ENCODE measurements around the gene NEK7.

The NEK7 gene

DNA sequence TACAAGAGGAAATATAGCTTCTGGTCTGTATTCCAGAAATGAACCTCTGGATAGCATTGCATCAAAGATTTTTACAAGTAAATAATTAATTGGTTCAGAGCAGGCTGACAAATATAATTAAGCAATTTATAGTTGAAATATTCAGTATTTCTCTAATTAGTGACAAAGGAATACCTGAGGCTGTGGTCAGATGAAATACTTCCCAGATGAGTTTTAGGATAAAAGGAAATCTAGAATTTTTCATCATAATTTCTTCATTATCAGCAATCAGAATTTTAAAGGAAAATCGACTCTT lies 112.8 kb downstream of the NEK7 start:
- no peak overlapping the region for H2AFZ ChIP-seq (ENCODE audit: low read length)
- no peaks in the 10 kb centered on the region for H3K9me2 ChIP-seq (ENCODE audit: low read depth, low read length)
- TF ChIP-seq EZH2 (IDR thresholded peaks at IDR 0.05; ENCODE audit: borderline replicate concordance, low read length) (no peak), CTCF (IDR thresholded peaks at IDR 0.05; ENCODE audit: low read length) (no peak)
- no peak overlapping the region for H3K4me3 ChIP-seq (ENCODE audit: low read depth, low read length, poor library complexity, severe bottlenecking)
- H3K4me1 ChIP-seq (ENCODE audit: insufficient read depth, low read length, severe bottlenecking), result no peaks in the 10 kb centered on the region
- H3K79me2 ChIP-seq (ENCODE audit: insufficient read depth, low read length), result no peaks in the 10 kb centered on the region
- H3K27me3 ChIP-seq (ENCODE audit: insufficient read depth, low read length), result no peaks in the 10 kb centered on the region
- H3K4me2 ChIP-seq (ENCODE audit: low read length), result no peak overlapping the region
- H3K9me3 ChIP-seq (ENCODE audit: low read length), result no peaks in the 10 kb centered on the region
- H3K36me3 ChIP-seq (ENCODE audit: insufficient read depth, low read length), result no peaks in the 10 kb centered on the region
- no peak overlapping the region for H3K27ac ChIP-seq (ENCODE audit: low read depth, low read length, poor library complexity, severe bottlenecking)
- no peak overlapping the region for H3K9ac ChIP-seq (ENCODE audit: low read length)
- no peaks in the 10 kb centered on the region for H4K20me1 ChIP-seq (ENCODE audit: insufficient read depth, low read length)
- H3F3A ChIP-seq (ENCODE audit: insufficient read depth, low read length), result no peaks in the 10 kb centered on the region; the same call in 1 of the 2 replicates

- no peaks in the 10 kb centered on the region for H3K4me1 ChIP-seq (ENCODE audit: insufficient read depth, low read length, severe bottlenecking)
- H3K27ac ChIP-seq (ENCODE audit: low read depth, low read length, poor library complexity, severe bottlenecking), result no peak overlapping the region
- no peaks in the 10 kb centered on the region for H3K27me3 ChIP-seq (ENCODE audit: insufficient read depth, low read length)
- H3F3A ChIP-seq (ENCODE audit: insufficient read depth, low read length), result no peaks in the 10 kb centered on the region; the same call in 1 of the 2 replicates
- no peaks in the 10 kb centered on the region for H3K36me3 ChIP-seq (ENCODE audit: insufficient read depth, low read length)
- H4K20me1 ChIP-seq (ENCODE audit: insufficient read depth, low read length), result no peaks in the 10 kb centered on the region
- H3K4me2 ChIP-seq (ENCODE audit: low read length), result no peak overlapping the region
- no peak for TF ChIP-seq CTCF (IDR thresholded peaks at IDR 0.05; ENCODE audit: low read length)
- TF ChIP-seq EZH2 (IDR thresholded peaks at IDR 0.05; ENCODE audit: borderline replicate concordance, low read length), result no peak
- no peaks in the 10 kb centered on the region for H3K9me3 ChIP-seq (ENCODE audit: low read length)
- H3K79me2 ChIP-seq (ENCODE audit: insufficient read depth, low read length), result no peaks in the 10 kb centered on the region
- no peak overlapping the region for H2AFZ ChIP-seq (ENCODE audit: low read length)
- H3K9me2 ChIP-seq (ENCODE audit: low read depth, low read length), result no peaks in the 10 kb centered on the region
- no peak overlapping the region for H3K9ac ChIP-seq (ENCODE audit: low read length)
- no peak overlapping the region for H3K4me3 ChIP-seq (ENCODE audit: low read depth, low read length, poor library complexity, severe bottlenecking)
Measured at GRCh38 chr1:198270273-198270828, 113.6 kb downstream of the NEK7 start.

DNA sequence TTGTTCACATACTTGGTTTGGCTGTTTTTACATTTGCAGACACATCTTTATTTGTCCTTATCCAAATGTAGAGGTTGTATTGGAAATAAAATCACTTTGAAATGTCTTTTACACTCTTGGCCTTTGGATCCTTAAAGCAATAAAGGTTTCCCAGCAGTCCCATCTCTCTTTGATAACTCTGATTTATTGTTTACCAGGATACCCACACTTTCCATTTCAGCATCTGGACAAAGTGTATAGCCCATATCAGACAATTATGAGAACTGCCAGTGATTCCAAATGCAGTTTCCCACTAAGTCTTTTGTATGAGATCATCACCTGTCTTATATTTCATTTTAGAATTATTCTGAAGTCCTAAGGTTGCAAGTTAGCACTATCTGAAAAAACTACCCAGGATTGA lies 114.7 kb downstream of the NEK7 start:
- Histone ChIP-seq H4K20me1 (ENCODE audit: insufficient read depth, low read length) (no peaks in the 10 kb centered on the region), H2AFZ (ENCODE audit: low read length) (no peak overlapping the region), H3K36me3 (ENCODE audit: insufficient read depth, low read length) (no peaks in the 10 kb centered on the region), H3K9ac (ENCODE audit: low read length) (no peak overlapping the region), H3F3A (ENCODE audit: insufficient read depth, low read length) (no peaks in the 10 kb centered on the region; the same call in 1 of the 2 replicates), H3K27ac (ENCODE audit: low read depth, low read length, poor library complexity, severe bottlenecking) (no peak overlapping the region), H3K27me3 (ENCODE audit: insufficient read depth, low read length) (no peaks in the 10 kb centered on the region), H3K4me2 (ENCODE audit: low read length) (no peak overlapping the region), H3K4me3 (ENCODE audit: low read depth, low read length, poor library complexity, severe bottlenecking) (no peak overlapping the region), H3K4me1 (ENCODE audit: insufficient read depth, low read length, severe bottlenecking) (no peaks in the 10 kb centered on the region), H3K79me2 (ENCODE audit: insufficient read depth, low read length) (no peaks in the 10 kb centered on the region), H3K9me3 (ENCODE audit: low read length) (no peaks in the 10 kb centered on the region), H3K9me2 (ENCODE audit: low read depth, low read length) (no peaks in the 10 kb centered on the region)
- no peak for TF ChIP-seq EZH2 (IDR thresholded peaks at IDR 0.05; ENCODE audit: borderline replicate concordance, low read length)
- TF ChIP-seq CTCF (IDR thresholded peaks at IDR 0.05; ENCODE audit: low read length), result no peak

All from OCI-LY1 (cell line).